Superior temporal gyrus (tissue), 1 donor: ENCODE results near the gene C17orf100.
"Not testable (repeated sequence)": the region's sequence is repeated elsewhere in the genome, so short reads cannot be mapped to it uniquely, and the experiment has no call there.

Source experiments
- DNase-seq: peaks from one replicate; pipeline ENCODE4 v3.0.0-alpha.2; 2016; ENCODE audit errors: extremely low spot score

C17orf100 gene

DNA sequence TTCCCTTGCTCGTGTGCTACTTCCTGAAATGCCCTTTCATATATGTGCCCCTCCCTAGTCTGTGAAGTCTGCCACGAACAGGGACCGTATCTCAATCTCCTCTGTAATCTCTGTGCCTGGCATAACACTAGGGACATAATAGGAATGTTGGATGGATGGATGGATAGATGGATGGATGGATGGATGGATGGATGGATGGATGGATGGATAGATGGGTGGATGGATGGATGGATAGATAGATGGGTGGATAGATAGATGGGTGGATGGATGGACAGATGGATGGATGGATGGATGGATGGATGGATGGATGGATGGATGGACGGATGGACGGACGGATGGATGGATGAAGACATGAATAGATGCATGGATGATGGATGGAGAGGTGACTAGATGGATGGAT lies 40.4 kb downstream of the C17orf100 start:
- not testable (repeated sequence) for DNase-seq

DNA sequence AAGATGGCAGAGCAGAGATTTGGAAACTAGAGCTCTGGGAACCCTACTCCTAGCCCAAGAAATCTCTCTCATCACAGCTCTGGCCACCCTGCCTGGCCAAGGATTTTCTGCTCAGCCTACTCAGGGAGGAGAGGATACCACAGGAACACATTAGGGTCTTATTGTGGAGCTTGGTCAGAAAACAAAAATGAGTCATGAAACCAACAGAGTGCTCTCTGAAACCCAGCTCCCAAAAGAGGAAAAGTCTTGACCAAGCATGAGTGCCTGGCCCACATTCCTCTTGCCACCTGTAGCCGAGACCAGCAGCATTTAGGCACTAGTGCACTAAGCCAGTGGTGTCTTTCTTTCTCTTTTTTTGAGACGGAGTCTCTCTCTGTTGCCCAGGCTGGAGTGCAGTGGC lies 43.5 kb downstream of the C17orf100 start:
- no peak for DNase-seq

DNA sequence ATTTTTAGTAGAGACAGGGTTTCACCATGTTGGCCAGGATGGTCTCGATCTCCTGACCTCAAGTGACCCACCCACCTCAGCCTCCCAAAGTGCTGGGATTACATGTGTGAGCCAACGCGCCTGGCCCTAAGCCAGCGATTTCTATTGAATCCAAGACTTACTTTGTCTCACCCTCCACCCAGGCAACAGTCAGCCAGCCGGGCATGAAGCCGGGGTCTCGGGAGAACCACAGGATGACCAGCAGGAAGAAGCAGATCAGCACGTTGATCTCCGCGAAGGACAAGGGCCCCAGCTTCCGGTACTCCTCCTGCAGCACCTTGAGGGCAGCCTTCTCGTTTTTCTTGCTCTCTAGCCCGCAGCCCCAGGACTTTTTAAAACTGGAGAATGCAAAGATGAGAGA lies 44.0 kb downstream of the C17orf100 start:
- no peak for DNase-seq

DNA sequence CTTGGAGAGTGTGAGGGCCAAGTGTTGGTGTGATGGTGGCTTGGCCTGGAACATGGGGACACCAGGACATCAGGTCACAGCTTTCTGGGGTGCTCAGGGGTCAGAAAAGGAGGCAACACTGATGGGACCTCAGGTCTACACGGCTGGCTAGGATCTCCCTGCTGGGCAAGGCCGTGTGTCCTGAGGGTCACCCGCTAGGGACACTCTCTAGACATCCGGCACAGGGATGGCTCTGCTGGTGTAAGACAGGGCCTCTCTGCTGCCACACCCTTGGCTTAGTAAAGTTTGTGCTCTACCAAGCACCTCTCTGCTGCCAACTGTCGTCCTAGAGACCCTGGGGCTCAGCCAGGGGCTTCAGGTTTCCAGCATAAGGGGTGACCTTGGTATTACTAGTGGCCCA lies 45.3 kb downstream of the C17orf100 start:
- no peak for DNase-seq

DNA sequence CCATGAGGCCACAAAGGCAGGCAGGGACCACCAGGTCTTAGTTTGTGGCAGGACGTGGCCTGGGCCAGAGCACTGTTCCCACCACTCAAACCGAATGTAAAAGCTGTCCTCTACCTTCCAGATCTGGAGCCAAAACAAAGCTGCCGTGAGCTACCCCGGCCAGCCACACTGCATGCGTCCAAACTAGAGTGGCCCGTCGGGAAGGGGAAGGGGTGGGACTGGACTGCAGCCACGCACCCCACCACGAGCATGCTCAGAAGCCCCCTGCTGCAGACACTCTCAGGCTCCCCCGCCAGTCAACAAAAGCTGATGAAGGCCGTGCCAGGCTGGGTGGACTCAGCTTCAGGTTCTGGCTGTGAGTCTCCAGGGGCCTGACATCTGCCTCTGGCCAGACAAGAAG lies 46.4 kb downstream of the C17orf100 start:
- no peak for DNase-seq

DNA sequence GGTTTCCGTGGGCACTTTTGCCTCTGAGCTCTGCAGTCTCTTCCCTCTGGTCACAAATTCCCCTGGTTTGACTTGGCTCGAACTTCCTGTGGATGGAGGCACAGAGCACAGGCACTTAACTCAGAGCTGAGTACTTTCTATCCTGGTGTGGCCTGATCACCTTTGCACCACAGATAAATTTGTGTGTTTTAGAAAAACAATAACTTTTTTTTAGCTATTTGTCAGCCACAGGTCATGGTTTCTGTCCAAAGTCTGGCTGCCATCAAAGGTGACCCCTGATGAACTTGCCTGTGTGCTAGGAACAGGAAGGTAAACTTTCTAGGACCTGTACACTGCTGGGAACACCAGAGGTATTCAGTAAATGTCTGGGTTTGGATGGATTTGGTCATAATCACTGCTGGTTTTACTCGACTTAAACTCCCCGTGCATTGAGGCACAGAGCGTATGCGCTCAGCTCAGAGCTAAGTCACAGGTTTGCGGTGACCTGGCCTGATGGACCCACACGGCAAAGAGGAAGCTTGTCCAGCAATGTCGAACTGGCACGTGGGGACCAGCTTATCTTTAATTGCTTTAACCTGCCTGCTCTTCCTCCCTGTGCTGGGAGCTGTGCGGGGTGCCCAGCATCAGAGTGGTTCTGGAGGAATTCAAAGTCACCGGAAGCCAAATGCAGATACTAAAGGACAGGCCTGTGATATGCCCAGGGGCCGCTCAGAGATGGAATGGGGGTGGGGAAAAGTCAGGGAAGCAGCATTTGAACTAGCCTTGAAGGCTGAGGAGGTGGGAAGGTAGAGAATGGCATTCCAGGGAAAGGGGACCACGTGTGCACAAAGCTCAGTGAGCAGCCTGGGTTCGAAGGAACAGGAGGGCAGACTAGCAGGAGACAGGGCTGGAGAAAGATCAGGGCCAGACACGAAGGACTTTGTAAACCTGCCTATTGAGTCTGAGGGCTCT lies 48.7 kb downstream of the C17orf100 start:
- DNase-seq: no peak

DNA sequence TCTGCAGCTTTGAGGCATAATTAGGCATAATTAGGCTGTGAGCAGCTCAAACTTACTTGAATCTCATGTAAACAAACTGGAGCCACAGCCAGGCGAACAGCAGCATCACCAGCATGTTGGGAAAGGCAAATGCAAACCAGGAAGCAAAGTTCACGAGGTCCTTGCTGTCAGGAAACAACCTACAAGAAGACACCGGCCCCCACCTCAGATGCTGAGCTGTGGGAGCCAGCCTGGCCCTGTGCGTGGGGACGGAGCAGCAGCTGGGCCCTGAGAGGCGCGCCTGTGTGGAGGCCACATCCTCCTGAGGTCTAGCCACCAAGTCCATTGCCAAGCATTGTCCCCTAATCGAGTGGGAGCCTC lies 49.4 kb downstream of the C17orf100 start:
- DNase-seq: no peak

DNA sequence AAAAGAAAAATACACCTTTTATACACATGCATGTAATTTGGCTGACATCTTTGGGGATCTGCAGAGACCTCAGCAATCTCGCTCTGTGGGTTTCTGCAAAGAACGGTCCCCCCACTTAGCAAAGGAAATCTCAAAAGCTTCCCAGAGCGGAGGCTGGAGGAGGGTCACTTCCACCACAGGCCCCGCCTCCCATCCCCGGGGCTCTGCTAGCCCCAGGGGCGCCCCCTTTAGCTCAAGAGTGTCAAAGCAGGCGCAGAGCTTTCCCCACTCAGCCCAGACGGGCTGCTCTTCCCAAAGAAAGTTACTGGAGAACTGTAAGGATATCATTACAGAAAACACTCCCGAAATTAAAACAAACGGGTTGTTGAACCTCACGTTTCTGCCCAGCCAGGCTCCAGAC lies 50.2 kb downstream of the C17orf100 start:
- no peak for DNase-seq

DNA sequence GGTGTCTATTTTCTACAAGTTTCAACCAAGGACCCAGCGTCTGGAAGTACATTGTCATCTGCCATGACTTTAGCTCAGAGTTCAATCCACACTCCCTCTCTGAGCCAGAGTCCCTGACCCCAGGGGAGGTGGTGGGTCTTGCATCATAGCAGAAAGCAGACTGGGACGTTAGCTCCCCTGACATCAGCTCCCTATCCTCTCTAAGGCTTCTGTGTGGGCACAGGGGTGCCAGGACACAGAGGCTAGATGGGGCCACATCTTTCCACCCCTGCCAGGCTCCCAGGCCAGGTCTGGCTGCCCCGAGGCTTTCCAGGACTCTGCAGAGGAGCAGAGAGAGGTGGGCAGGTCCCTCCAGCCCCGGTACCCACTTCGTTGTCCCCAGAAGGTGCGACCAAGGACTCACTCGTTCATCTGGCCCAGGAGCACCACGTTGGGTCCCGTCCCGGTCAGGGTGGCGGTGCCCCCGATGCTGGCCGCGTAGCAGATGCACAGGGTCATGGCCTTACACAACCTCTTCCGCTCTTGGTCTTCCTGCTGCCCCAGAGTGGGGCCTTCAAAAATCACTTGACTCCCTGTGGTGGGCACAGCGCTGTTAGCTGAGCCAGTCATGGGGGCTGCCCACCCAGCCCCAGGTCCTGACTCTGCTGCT lies 51.1 kb downstream of the C17orf100 start:
- DNase-seq: no peak
